HEK293 (cell line): ENCODE data around the gene ITSN2.

ENCODE experiments used
- HOXD13 ChIP-seq: sonication (generic); formaldehyde crosslinking; IDR thresholded peaks from 2 replicates; pipeline ENCODE4 v1.8.0; 2022; ENCODE audit warnings: missing genetic modification reagents, borderline replicate concordance
- WT1 ChIP-seq: fragments of 450-650 bp; formaldehyde crosslinking; IDR thresholded peaks from 2 replicates; pipeline ENCODE4 v1.5.1; 2016; ENCODE audit warnings: missing biosample characterization, missing genetic modification characterization
- ZNF121 ChIP-seq: fragments of 450-650 bp; formaldehyde crosslinking; IDR thresholded peaks from 2 replicates; pipeline ENCODE4 v1.5.1; 2016; ENCODE audit warnings: missing biosample characterization, missing genetic modification characterization
- ZNF138 ChIP-seq: fragments of 450-650 bp; formaldehyde crosslinking; IDR thresholded peaks from 2 replicates; pipeline ENCODE4 v1.5.1; 2016; ENCODE audit warnings: missing biosample characterization, missing genetic modification characterization, borderline replicate concordance
- ZNF777 ChIP-seq: fragments of 450-650 bp; formaldehyde crosslinking; IDR thresholded peaks from 2 replicates; pipeline ENCODE4 v1.5.1; 2017; ENCODE audit warnings: missing biosample characterization, missing genetic modification characterization, borderline replicate concordance
- ZSCAN30 ChIP-seq: fragments of 450-650 bp; IDR thresholded peaks from 2 replicates; pipeline ENCODE4 v1.5.1; 2018; ENCODE audit warnings: missing biosample characterization, mild to moderate bottlenecking, missing genetic modification characterization, moderate library complexity
- TF ChIP-seq, protein P1 (sequence below): fragments of 450-650 bp; formaldehyde crosslinking; conservative IDR thresholded peaks from 2 replicates; pipeline ENCODE4 v1.5.1; 2016; ENCODE audit warnings: low read depth, missing biosample characterization, missing genetic modification characterization
- TF ChIP-seq, protein P2 (sequence below): fragments of 450-650 bp; formaldehyde crosslinking; IDR thresholded peaks from 2 replicates; pipeline ENCODE4 v1.5.1; 2016; ENCODE audit warnings: missing biosample characterization, missing genetic modification characterization
- TF ChIP-seq, protein P3 (sequence below): sonication (generic); formaldehyde crosslinking; IDR thresholded peaks from 2 replicates; pipeline ENCODE4 v1.8.1; 2022; ENCODE audit warnings: mild to moderate bottlenecking, moderate library complexity, missing genetic modification reagents
- TF ChIP-seq, protein P4 (sequence below): fragments of 450-650 bp; formaldehyde crosslinking; IDR thresholded peaks from 2 replicates; pipeline ENCODE4 v1.5.1; 2016; ENCODE audit warnings: missing biosample characterization, missing genetic modification characterization

DNA sequence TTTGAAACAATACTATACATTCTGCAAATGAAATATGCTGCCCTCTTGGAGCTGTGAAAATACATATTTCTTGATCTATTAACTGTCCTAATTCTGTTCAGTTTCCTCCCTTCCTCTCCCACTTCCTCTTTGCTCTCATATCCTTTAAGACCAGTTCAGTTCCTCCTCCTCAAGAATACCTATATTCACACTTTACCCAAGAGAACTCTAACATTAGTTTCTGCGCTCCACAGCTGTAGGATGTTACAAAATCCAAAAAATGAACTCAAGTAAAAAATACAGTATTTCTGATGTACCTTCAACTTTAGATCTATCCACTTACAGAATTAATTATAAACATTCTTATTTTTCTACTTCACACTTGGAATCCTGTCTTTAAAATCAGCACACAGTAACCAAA is 5.4 kb downstream of the ITSN2 start:
- TF ChIP-seq, protein P1, sequence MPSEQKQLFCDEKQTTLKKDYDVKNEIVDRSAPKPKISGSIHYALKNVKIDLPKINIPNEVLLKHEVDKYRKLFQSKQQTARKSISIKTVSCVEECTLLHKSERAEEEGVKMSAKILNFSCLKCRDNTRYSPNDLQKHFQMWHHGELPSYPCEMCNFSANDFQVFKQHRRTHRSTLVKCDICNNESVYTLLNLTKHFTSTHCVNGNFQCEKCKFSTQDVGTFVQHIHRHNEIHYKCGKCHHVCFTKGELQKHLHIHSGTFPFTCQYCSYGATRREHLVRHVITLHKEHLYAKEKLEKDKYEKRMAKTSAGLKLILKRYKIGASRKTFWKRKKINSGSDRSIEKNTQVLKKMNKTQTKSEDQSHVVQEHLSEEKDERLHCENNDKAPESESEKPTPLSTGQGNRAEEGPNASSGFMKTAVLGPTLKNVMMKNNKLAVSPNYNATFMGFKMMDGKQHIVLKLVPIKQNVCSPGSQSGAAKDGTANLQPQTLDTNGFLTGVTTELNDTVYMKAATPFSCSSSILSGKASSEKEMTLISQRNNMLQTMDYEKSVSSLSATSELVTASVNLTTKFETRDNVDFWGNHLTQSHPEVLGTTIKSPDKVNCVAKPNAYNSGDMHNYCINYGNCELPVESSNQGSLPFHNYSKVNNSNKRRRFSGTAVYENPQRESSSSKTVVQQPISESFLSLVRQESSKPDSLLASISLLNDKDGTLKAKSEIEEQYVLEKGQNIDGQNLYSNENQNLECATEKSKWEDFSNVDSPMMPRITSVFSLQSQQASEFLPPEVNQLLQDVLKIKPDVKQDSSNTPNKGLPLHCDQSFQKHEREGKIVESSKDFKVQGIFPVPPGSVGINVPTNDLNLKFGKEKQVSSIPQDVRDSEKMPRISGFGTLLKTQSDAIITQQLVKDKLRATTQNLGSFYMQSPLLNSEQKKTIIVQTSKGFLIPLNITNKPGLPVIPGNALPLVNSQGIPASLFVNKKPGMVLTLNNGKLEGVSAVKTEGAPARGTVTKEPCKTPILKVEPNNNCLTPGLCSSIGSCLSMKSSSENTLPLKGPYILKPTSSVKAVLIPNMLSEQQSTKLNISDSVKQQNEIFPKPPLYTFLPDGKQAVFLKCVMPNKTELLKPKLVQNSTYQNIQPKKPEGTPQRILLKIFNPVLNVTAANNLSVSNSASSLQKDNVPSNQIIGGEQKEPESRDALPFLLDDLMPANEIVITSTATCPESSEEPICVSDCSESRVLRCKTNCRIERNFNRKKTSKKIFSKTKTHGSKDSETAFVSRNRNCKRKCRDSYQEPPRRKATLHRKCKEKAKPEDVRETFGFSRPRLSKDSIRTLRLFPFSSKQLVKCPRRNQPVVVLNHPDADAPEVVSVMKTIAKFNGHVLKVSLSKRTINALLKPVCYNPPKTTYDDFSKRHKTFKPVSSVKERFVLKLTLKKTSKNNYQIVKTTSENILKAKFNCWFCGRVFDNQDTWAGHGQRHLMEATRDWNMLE, result no peak
- TF ChIP-seq, protein P2, sequence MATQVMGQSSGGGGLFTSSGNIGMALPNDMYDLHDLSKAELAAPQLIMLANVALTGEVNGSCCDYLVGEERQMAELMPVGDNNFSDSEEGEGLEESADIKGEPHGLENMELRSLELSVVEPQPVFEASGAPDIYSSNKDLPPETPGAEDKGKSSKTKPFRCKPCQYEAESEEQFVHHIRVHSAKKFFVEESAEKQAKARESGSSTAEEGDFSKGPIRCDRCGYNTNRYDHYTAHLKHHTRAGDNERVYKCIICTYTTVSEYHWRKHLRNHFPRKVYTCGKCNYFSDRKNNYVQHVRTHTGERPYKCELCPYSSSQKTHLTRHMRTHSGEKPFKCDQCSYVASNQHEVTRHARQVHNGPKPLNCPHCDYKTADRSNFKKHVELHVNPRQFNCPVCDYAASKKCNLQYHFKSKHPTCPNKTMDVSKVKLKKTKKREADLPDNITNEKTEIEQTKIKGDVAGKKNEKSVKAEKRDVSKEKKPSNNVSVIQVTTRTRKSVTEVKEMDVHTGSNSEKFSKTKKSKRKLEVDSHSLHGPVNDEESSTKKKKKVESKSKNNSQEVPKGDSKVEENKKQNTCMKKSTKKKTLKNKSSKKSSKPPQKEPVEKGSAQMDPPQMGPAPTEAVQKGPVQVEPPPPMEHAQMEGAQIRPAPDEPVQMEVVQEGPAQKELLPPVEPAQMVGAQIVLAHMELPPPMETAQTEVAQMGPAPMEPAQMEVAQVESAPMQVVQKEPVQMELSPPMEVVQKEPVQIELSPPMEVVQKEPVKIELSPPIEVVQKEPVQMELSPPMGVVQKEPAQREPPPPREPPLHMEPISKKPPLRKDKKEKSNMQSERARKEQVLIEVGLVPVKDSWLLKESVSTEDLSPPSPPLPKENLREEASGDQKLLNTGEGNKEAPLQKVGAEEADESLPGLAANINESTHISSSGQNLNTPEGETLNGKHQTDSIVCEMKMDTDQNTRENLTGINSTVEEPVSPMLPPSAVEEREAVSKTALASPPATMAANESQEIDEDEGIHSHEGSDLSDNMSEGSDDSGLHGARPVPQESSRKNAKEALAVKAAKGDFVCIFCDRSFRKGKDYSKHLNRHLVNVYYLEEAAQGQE, result no peak
- TF ChIP-seq, protein P3, sequence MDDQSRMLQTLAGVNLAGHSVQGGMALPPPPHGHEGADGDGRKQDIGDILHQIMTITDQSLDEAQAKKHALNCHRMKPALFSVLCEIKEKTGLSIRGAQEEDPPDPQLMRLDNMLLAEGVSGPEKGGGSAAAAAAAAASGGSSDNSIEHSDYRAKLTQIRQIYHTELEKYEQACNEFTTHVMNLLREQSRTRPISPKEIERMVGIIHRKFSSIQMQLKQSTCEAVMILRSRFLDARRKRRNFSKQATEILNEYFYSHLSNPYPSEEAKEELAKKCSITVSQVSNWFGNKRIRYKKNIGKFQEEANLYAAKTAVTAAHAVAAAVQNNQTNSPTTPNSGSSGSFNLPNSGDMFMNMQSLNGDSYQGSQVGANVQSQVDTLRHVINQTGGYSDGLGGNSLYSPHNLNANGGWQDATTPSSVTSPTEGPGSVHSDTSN (CRISPR knock-in tag), result no peak
- TF ChIP-seq WT1, result no peak
- TF ChIP-seq HOXD13, result no peak
- no peak for TF ChIP-seq ZNF777 (tag by site-specific recombination)
- TF ChIP-seq, protein P4, sequence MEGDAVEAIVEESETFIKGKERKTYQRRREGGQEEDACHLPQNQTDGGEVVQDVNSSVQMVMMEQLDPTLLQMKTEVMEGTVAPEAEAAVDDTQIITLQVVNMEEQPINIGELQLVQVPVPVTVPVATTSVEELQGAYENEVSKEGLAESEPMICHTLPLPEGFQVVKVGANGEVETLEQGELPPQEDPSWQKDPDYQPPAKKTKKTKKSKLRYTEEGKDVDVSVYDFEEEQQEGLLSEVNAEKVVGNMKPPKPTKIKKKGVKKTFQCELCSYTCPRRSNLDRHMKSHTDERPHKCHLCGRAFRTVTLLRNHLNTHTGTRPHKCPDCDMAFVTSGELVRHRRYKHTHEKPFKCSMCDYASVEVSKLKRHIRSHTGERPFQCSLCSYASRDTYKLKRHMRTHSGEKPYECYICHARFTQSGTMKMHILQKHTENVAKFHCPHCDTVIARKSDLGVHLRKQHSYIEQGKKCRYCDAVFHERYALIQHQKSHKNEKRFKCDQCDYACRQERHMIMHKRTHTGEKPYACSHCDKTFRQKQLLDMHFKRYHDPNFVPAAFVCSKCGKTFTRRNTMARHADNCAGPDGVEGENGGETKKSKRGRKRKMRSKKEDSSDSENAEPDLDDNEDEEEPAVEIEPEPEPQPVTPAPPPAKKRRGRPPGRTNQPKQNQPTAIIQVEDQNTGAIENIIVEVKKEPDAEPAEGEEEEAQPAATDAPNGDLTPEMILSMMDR (tag by site-specific recombination), result no peak
- no peak for TF ChIP-seq ZNF121 (tag by site-specific recombination)
- TF ChIP-seq ZNF138, result no peak
- no peak for TF ChIP-seq ZSCAN30 (tag by site-specific recombination)
